HEK293 (cell line): Measurements from ENCODE around the gene TUBB3.

Experiments
- CTCF ChIA-PET: fragments of 350-600 bp; formaldehyde crosslinking; extraction: SDS; loops from one replicate; lab custom pipeline; 2021; ENCODE audit warnings: antibody characterized with exemption; lab: Yijun Ruan, JAX
- POLR2A ChIA-PET: fragments of 300-600 bp; formaldehyde crosslinking; extraction: SDS; loops from one replicate; lab custom pipeline; 2020; ENCODE audit warnings: antibody characterized with exemption, inconsistent platforms; lab: Yijun Ruan, JAX
- H3K27ac ChIP-seq: fragments of 200-500 bp; sonication (Bioruptor generic); 2 replicates; pipeline ENCODE4 v1.5.1; 2014; ENCODE audit warnings: low read depth, low read length, control low read depth, inconsistent platforms; ENCODE audit errors: extremely low read depth
- H3K36me3 ChIP-seq, 2 experiments: fragments of 200-500 bp in 1 of 2; sonication (Bioruptor generic) in 1 of 2; 1 replicate in 1 of 2; 2 replicates in 1 of 2; pipeline ENCODE4 v1.5.1; 2014 to 2017; ENCODE audit warnings: inconsistent platforms in 2 of 2, low read length in 2 of 2; ENCODE audit not compliant: control insufficient read depth in 2 of 2, insufficient read depth in 1 of 2
- H3K4me1 ChIP-seq: fragments of 200-500 bp; sonication (Bioruptor generic); 2 replicates; pipeline ENCODE4 v1.5.1; 2014; ENCODE audit warnings: mild to moderate bottlenecking, low read length, inconsistent platforms; ENCODE audit not compliant: control insufficient read depth, insufficient read depth
- H3K4me3 ChIP-seq: 2 replicates; pipeline ENCODE4 v1.5.1; 2011; ENCODE audit warnings: low read depth, mild to moderate bottlenecking, control low read depth, low read length, moderate library complexity
- H3K9me3 ChIP-seq: fragments of 200-500 bp; sonication (Bioruptor generic); 2 replicates; pipeline ENCODE4 v1.5.1; 2014; ENCODE audit warnings: low read depth, low read length, inconsistent platforms; ENCODE audit not compliant: control insufficient read depth, insufficient read depth
- MYNN ChIP-seq: fragments of 450-650 bp; formaldehyde crosslinking; IDR thresholded peaks from 2 replicates; pipeline ENCODE4 v1.5.1; 2016; ENCODE audit warnings: missing biosample characterization, missing genetic modification characterization, borderline replicate concordance
- SCRT2 ChIP-seq: fragments of 450-650 bp; formaldehyde crosslinking; IDR thresholded peaks from 2 replicates; pipeline ENCODE4 v1.5.1; 2016; ENCODE audit warnings: missing biosample characterization, missing genetic modification characterization
- ZNF16 ChIP-seq: fragments of 450-650 bp; formaldehyde crosslinking; IDR thresholded peaks from 2 replicates; pipeline ENCODE4 v1.5.1; 2016; ENCODE audit warnings: low read depth, missing biosample characterization, missing genetic modification characterization
- ZNF184 ChIP-seq: fragments of 450-650 bp; IDR thresholded peaks from 2 replicates; pipeline ENCODE4 v1.5.1; 2018; ENCODE audit warnings: missing biosample characterization, mild to moderate bottlenecking, missing genetic modification characterization
- ZNF221 ChIP-seq: fragments of 450-650 bp; formaldehyde crosslinking; IDR thresholded peaks from 2 replicates; pipeline ENCODE4 v1.5.1; 2017; ENCODE audit warnings: missing biosample characterization, missing genetic modification characterization, borderline replicate concordance
- ZNF37A ChIP-seq: fragments of 450-650 bp; IDR thresholded peaks from 2 replicates; pipeline ENCODE4 v1.5.1; 2018; ENCODE audit warnings: missing biosample characterization, missing genetic modification characterization
- ZNF529 ChIP-seq: fragments of 450-650 bp; formaldehyde crosslinking; IDR thresholded peaks from 2 replicates; pipeline ENCODE4 v1.5.1; 2017; ENCODE audit warnings: missing genetic modification characterization, missing biosample characterization; ENCODE audit not compliant: insufficient replicate concordance
- ZNF624 ChIP-seq: fragments of 450-650 bp; formaldehyde crosslinking; IDR thresholded peaks from 2 replicates; pipeline ENCODE4 v1.5.1; 2017; ENCODE audit warnings: missing biosample characterization, missing genetic modification characterization
- ZNF660 ChIP-seq: fragments of 450-650 bp; IDR thresholded peaks from 2 replicates; pipeline ENCODE4 v1.5.1; 2018; ENCODE audit warnings: missing biosample characterization, mild to moderate bottlenecking, missing genetic modification characterization
- ZNF776 ChIP-seq: fragments of 450-650 bp; formaldehyde crosslinking; IDR thresholded peaks from 2 replicates; pipeline ENCODE4 v1.5.0; 2017; ENCODE audit warnings: missing biosample characterization, missing genetic modification characterization, borderline replicate concordance
- TF ChIP-seq, protein P1 (sequence below): fragments of 450-650 bp; formaldehyde crosslinking; IDR thresholded peaks from 2 replicates; pipeline ENCODE4 v1.5.1; 2016; ENCODE audit warnings: missing biosample characterization, missing genetic modification characterization, low read depth
- TF ChIP-seq, protein P2 (sequence below): fragments of 450-650 bp; formaldehyde crosslinking; IDR thresholded peaks from 2 replicates; pipeline ENCODE4 v1.5.1; 2016; ENCODE audit warnings: missing biosample characterization, missing genetic modification characterization
- TF ChIP-seq, protein P3 (sequence below): fragments of 450-650 bp; IDR thresholded peaks from 2 replicates; pipeline ENCODE4 v1.5.1; 2018; ENCODE audit warnings: missing biosample characterization, mild to moderate bottlenecking, missing genetic modification characterization

Gene TUBB3

DNA sequence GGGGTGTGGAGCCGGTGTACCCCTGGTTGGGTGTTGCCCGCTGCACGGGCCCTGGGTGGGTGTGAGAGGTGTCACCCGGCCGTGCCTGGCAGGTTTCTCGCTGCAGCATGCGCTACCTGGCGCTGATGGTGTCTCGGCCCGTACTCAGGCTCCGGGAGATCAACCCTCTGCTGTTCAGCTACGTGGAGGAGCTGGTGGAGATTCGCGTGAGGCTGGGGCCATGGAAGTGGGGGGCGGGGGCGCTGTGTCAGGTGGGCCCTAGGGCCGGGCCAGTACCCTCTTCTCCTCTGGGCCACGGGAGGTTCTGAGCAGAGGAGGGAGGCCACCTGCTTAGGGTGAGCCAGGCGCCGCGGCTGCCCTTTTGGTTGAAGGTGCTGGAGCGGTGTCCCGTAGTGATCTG is 38.8 kb downstream of the TUBB3 start:
- no peak for TF ChIP-seq MYNN (tag by site-specific recombination)
- TF ChIP-seq ZNF624 (tag by site-specific recombination) = no peak
- TF ChIP-seq ZNF221 (tag by site-specific recombination) = no peak
- TF ChIP-seq ZNF16 (tag by site-specific recombination) = no peak
- no peak for TF ChIP-seq ZNF529 (tag by site-specific recombination)
- H3K27ac ChIP-seq = no peak overlapping the region
- no peak overlapping the region for H3K4me3 ChIP-seq
- ChIA-PET POLR2A (interaction anchor here (1.4 kb wide), 1 partner anchor 39 kb away, joined by 3 read pairs; the partner anchor contains the start of gene TUBB3), CTCF (interaction anchor here (0.6 kb wide), 1 partner anchor 53 kb away, joined by 3 read pairs; no protein-coding TSS in a partner anchor)
- H3K36me3 ChIP-seq = peaks cover 0 to 71% of the 10 kb centered on the region in 2 experiments; a peak in 2 of 3 replicates
- no peaks in the 10 kb centered on the region for H3K9me3 ChIP-seq
- H3K4me1 ChIP-seq = no peaks in the 10 kb centered on the region

DNA sequence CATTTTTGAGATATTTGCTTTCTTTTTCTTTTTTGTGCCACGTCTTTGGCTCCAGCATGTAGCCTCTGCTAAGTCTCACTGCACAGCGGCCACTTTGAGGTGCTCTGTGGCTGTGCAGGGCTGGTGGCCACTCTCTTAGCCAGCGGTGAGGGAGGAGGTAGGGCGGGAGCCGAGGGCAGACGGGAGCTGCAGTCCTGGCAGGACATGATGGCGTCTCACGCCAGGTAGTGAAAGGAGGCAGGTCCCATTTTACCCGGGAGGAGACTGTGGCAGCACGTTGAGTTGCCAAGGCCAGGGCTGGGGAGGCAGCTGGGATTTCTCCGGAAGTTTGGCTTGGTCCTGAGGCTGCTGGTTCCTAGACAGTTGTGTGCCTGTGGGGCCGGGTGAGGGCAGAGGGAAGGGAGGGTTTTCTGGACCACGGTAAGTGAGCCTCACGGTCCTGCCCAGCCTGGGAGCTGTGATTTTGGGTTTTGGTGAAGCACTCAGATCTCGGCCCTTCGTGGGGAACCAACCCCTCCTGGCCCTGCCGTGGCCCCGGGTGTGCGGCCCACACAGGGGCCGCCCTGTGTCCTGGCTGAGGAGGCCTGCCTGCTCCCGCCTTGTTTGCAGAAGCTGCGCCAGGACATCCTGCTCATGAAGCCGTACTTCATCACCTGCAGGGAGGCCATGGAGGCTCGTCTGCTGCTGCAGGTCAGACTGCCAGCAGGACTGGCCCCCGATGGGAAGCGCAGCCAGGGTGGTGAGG is 39.8 kb downstream of the TUBB3 start:
- Histone ChIP-seq H3K4me3 (no peak overlapping the region), H3K36me3 (peaks cover 0 to 69% of the 10 kb centered on the region in 2 experiments; a peak in 2 of 3 replicates), H3K4me1 (no peaks in the 10 kb centered on the region), H3K27ac (no peak overlapping the region), H3K9me3 (no peaks in the 10 kb centered on the region)
- POLR2A ChIA-PET = interaction anchor here (1.4 kb wide), 1 partner anchor 40 kb away, joined by 3 read pairs; the partner anchor contains the start of gene TUBB3
- CTCF ChIA-PET = no interaction called here
- no peak for TF ChIP-seq ZNF184
- no peak for TF ChIP-seq ZNF37A (tag by site-specific recombination)
- TF ChIP-seq, protein P1, sequence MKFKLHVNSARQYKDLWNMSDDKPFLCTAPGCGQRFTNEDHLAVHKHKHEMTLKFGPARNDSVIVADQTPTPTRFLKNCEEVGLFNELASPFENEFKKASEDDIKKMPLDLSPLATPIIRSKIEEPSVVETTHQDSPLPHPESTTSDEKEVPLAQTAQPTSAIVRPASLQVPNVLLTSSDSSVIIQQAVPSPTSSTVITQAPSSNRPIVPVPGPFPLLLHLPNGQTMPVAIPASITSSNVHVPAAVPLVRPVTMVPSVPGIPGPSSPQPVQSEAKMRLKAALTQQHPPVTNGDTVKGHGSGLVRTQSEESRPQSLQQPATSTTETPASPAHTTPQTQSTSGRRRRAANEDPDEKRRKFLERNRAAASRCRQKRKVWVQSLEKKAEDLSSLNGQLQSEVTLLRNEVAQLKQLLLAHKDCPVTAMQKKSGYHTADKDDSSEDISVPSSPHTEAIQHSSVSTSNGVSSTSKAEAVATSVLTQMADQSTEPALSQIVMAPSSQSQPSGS (tag by site-specific recombination) = no peak
- TF ChIP-seq, protein P2, sequence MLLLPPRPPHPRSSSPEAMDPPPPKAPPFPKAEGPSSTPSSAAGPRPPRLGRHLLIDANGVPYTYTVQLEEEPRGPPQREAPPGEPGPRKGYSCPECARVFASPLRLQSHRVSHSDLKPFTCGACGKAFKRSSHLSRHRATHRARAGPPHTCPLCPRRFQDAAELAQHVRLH (tag by site-specific recombination) = no peak
- TF ChIP-seq, protein P3, sequence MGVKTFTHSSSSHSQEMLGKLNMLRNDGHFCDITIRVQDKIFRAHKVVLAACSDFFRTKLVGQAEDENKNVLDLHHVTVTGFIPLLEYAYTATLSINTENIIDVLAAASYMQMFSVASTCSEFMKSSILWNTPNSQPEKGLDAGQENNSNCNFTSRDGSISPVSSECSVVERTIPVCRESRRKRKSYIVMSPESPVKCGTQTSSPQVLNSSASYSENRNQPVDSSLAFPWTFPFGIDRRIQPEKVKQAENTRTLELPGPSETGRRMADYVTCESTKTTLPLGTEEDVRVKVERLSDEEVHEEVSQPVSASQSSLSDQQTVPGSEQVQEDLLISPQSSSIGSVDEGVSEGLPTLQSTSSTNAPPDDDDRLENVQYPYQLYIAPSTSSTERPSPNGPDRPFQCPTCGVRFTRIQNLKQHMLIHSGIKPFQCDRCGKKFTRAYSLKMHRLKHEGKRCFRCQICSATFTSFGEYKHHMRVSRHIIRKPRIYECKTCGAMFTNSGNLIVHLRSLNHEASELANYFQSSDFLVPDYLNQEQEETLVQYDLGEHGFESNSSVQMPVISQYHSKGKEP = no peak
- TF ChIP-seq ZNF660 (tag by site-specific recombination) = no peak

DNA sequence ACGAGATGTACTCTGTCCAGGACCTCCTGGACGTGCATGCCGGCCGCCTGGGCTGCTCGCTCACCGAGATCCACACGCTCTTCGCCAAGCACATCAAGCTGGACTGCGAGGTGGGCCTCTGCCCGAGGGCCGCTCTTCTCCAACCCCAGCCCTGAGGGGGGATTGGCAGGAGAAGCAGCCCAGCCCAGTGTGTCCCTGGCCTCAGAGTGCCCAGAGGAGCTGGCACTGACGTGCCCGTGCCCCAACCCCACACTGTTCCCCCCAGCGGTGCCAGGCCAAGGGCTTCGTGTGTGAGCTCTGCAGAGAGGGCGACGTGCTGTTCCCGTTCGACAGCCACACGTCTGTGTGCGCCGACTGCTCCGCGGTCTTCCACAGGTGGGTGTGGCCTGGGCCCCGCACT is 41.1 kb downstream of the TUBB3 start:
- Histone ChIP-seq H3K9me3 (no peaks in the 10 kb centered on the region), H3K4me3 (no peak overlapping the region), H3K36me3 (peaks cover 2 to 57% of the 10 kb centered on the region in 2 experiments; a peak in 2 of 3 replicates), H3K4me1 (no peaks in the 10 kb centered on the region), H3K27ac (no peak overlapping the region)
- ChIA-PET CTCF (interaction anchor here (0.7 kb wide), 1 partner anchor 34 kb away, joined by 3 read pairs; no protein-coding TSS in a partner anchor), POLR2A (no interaction called here)
- TF ChIP-seq SCRT2 (tag by site-specific recombination) (0 out of 2 replicates have a peak, but pooled peaks have one; percentile 25), ZNF776 (tag by site-specific recombination) (no peak)
